GM12878 (cell line): ENCODE data around the gene TEF. TPM values are rescaled to one million over a fixed set of nuclear protein-coding genes. Genes with fewer than 3 reads are reported as not detected.

Source experiments
- ATAC-seq: fragments of 200-7000 bp; cut with Tn5 transposase; 3 replicates; pipeline ENCODE4 v1.9.1; 2020; ENCODE audit warnings: mild to moderate bottlenecking, moderate library complexity
- BruUV-seq: library from RNA; stranded (reverse); fragments of 400-500 nt; replicated peaks from 2 replicates; lab custom pipeline; 2021; lab: Mats Ljungman, UMichigan
- CTCF ChIA-PET: fragments of 300-600 bp; sonication (Branson Sonifier 250); formaldehyde crosslinking; extraction: SDS; loops from one replicate; lab custom pipeline; 2021; ENCODE audit warnings: inconsistent platforms; lab: Yijun Ruan, JAX
- POLR2A ChIA-PET: fragments of 350-600 bp; formaldehyde crosslinking; extraction: SDS; loops from one replicate; lab custom pipeline; 2021; ENCODE audit warnings: inconsistent platforms; lab: Charles Lee
- RAD21 ChIA-PET: fragments of 300-600 bp; sonication (Branson Sonifier 250); formaldehyde crosslinking; loops from one replicate; lab custom pipeline; 2023; ENCODE audit warnings: antibody characterized with exemption; ENCODE audit not compliant: unreplicated experiment; lab: Charles Lee
- SMC1A ChIA-PET: fragments of 300-600 bp; sonication (Branson Sonifier 250); formaldehyde crosslinking; loops from one replicate; lab custom pipeline; 2023; ENCODE audit not compliant: unreplicated experiment, uncharacterized antibody; lab: Charles Lee
- DNase-seq: peaks from one replicate; pipeline ENCODE4 v3.0.0-alpha.2; 2011; ENCODE audit warnings: low read depth, low spot score
- FAIRE-seq: peaks from 3 replicates; lab custom pipeline; 2011; peaks lifted over from hg19 to GRCh38; lab: Jason Lieb, UNC
- H2AFZ ChIP-seq: 2 replicates; pipeline ENCODE4 v1.6.0; 2011; ENCODE audit warnings: low read depth, low read length, control low read depth; ENCODE audit not compliant: control insufficient read depth
- H3K27ac ChIP-seq: 2 replicates; pipeline ENCODE4 v1.5.1; 2011; ENCODE audit warnings: control low read depth; ENCODE audit not compliant: control insufficient read depth, insufficient read depth
- H3K27me3 ChIP-seq, 2 experiments: replicated peaks in 1 of 2; 2 replicates each; pipeline versions ENCODE4 v1.6.0 to v1.6.1; 2011; ENCODE audit warnings: low read length in 1 of 2; ENCODE audit not compliant: control insufficient read depth in 2 of 2, insufficient read depth in 2 of 2
- H3K36me3 ChIP-seq, 2 experiments: 2 replicates each; pipeline ENCODE4 v1.5.1; 2011; ENCODE audit warnings: low read length in 1 of 2; ENCODE audit not compliant: control insufficient read depth in 2 of 2, insufficient read depth in 2 of 2
- H3K4me1 ChIP-seq: 2 replicates; pipeline ENCODE4 v1.6.1; 2011; ENCODE audit warnings: mild to moderate bottlenecking, low read length, moderate library complexity, mixed read lengths; ENCODE audit not compliant: control insufficient read depth, insufficient read depth
- H3K4me2 ChIP-seq: 2 replicates; pipeline ENCODE4 v1.6.0; 2011; ENCODE audit warnings: control low read depth; ENCODE audit not compliant: control insufficient read depth, insufficient read depth
- H3K4me3 ChIP-seq: fragments of 200-600 bp; sonication (generic); 2 replicates; pipeline ENCODE4 v1.5.1; 2016
- H3K79me2 ChIP-seq: 2 replicates; pipeline ENCODE4 v1.6.0; 2011; ENCODE audit warnings: low read length; ENCODE audit not compliant: control insufficient read depth, insufficient read depth
- H3K9ac ChIP-seq: 2 replicates; pipeline ENCODE4 v1.8.0; 2011; ENCODE audit warnings: low read length, control low read depth, mixed read lengths; ENCODE audit not compliant: control insufficient read depth, insufficient read depth
- H3K9me3 ChIP-seq: replicated peaks from 3 replicates; pipeline ENCODE4 v1.5.1; 2011; ENCODE audit warnings: mild to moderate bottlenecking, low read length; ENCODE audit not compliant: control insufficient read depth, insufficient read depth
- H4K20me1 ChIP-seq: 2 replicates; pipeline ENCODE4 v1.6.0; 2011; ENCODE audit not compliant: control insufficient read depth, insufficient read depth
- BMI1 ChIP-seq: fragments of 450-650 bp; IDR thresholded peaks from 2 replicates; pipeline ENCODE4 v1.6.1; 2016; ENCODE audit warnings: mild to moderate bottlenecking, moderate library complexity, borderline replicate concordance
- CUX1 ChIP-seq: IDR thresholded peaks from 2 replicates; pipeline ENCODE4 v1.6.1; 2012; ENCODE audit warnings: improper control_type of control experiment, low read depth, low read length; ENCODE audit not compliant: insufficient replicate concordance
- E2F8 ChIP-seq: fragments of 450-650 bp; IDR thresholded peaks from 2 replicates; pipeline ENCODE4 v1.6.1; 2018; ENCODE audit warnings: mild to moderate bottlenecking, low read depth, moderate library complexity; ENCODE audit not compliant: partially characterized antibody
- JUNB ChIP-seq: IDR thresholded peaks from 2 replicates; pipeline ENCODE4 v1.6.1; 2016; ENCODE audit warnings: antibody characterized with exemption, mild to moderate bottlenecking
- MEF2A ChIP-seq: IDR thresholded peaks from 2 replicates; pipeline ENCODE4 v1.6.1; 2011; ENCODE audit warnings: low read depth, mild to moderate bottlenecking, low read length, moderate library complexity; ENCODE audit not compliant: insufficient read depth
- MLLT1 ChIP-seq: fragments of 450-650 bp; IDR thresholded peaks from 2 replicates; pipeline ENCODE4 v1.6.1; 2016; ENCODE audit warnings: mild to moderate bottlenecking
- NBN ChIP-seq: fragments of 450-650 bp; IDR thresholded peaks from 2 replicates; pipeline ENCODE4 v1.6.1; 2016
- NFIC ChIP-seq: IDR thresholded peaks from 2 replicates; pipeline ENCODE4 v1.6.1; 2012; ENCODE audit warnings: low read depth, mild to moderate bottlenecking, inconsistent platforms, low read length, moderate library complexity
- RAD51 ChIP-seq: fragments of 450-650 bp; IDR thresholded peaks from 2 replicates; pipeline ENCODE4 v1.6.1; 2016; ENCODE audit warnings: moderate library complexity, mild to moderate bottlenecking, inconsistent platforms
- RUNX3 ChIP-seq: IDR thresholded peaks from 2 replicates; pipeline ENCODE4 v1.6.1; 2012; ENCODE audit warnings: low read length, inconsistent platforms
- SKIL ChIP-seq: fragments of 450-650 bp; IDR thresholded peaks from 2 replicates; pipeline ENCODE4 v1.6.1; 2017; ENCODE audit warnings: mild to moderate bottlenecking, low read depth, inconsistent platforms; ENCODE audit not compliant: poor library complexity, severe bottlenecking
- SMARCA5 ChIP-seq: fragments of 450-650 bp; IDR thresholded peaks from 2 replicates; pipeline ENCODE4 v1.6.1; 2017; ENCODE audit warnings: mild to moderate bottlenecking
- ZZZ3 ChIP-seq: IDR thresholded peaks from 2 replicates; pipeline ENCODE4 v1.6.1; 2011; ENCODE audit warnings: low read depth; ENCODE audit not compliant: control insufficient read depth, insufficient read length
- WGBS: methylation state at CpG from one replicate; pipeline ENCODE4 v1.1.6; 2016; ENCODE audit warnings: low lambda C conversion rate; ENCODE audit not compliant: insufficient replicate concordance, insufficient coverage; ENCODE audit errors: missing lambda C conversion rate; 5-methylcytosine and 5-hydroxymethylcytosine counted together
- in situ Hi-C: fragments of 300-500 bp; cut with MboI; formaldehyde crosslinking; loops from 9 replicates; pipeline ENCODE4 v1.14.3; 2018; ENCODE audit warnings: mixed read lengths
- intact Hi-C: fragments of 100-400 bp; cut with micrococcal nuclease; formaldehyde crosslinking; loops from one replicate; pipeline ENCODE4 v1.14.2; 2022; ENCODE audit not compliant: unreplicated experiment
- polyA plus RNA-seq, 11 experiments: library from polyadenylated mRNA; depleted of rRNA in 4 of 11; unstranded in 6 of 11; stranded (reverse) in 5 of 11; fragments of >200 nt; fragmentation: Nextera tagmentation in 4 of 11; fragmentation: Illumina TruSeq in 1 of 11; extraction: Ambion mirVana in 4 of 11; extraction: Trizol in 1 of 11; gene quantifications; 1 replicate in 1 of 11; 2 replicates in 10 of 11; pipeline versions ENCODE4 v1.2.1 to v1.2.3, GENCODE V29; 2011 to 2016; ENCODE audit warnings: inconsistent platforms in 2 of 11, missing spikeins in 2 of 11, low read depth in 1 of 11
- total RNA-seq, 4 experiments: library from RNA; depleted of rRNA in 3 of 4; stranded (reverse); fragments of >200 nt in 3 of 4; fragmentation: Illumina TruSeq in 1 of 4; extraction: Trizol in 1 of 4; gene quantifications; 2 replicates each; pipeline versions ENCODE4 v1.2.1 to v1.2.3, GENCODE V29; 2013 to 2021

TEF gene
- total and polyA plus RNA-seq, 10 of the 15 experiments (the other 5 are each of a cell fraction or from before 2014, with no cell fraction given) = 0.23 to 4.9 (median 3.2) TPM

- Histone ChIP-seq H3K4me1 (no peaks in the 10 kb centered on the region), H4K20me1 (no peaks in the 10 kb centered on the region), H3K9me3 (no peaks in the 10 kb centered on the region), H3K27ac (no peak overlapping the region), H3K4me3 (no peak overlapping the region), H3K9ac (no peak overlapping the region), H3K36me3 (peaks cover 25 to 33% of the 10 kb centered on the region in 2 experiments; a peak in 3 of 4 replicates), H3K4me2 (no peak overlapping the region), H3K79me2 (no peaks in the 10 kb centered on the region), H2AFZ (no peak overlapping the region), H3K27me3 (no peaks in the 10 kb centered on the region)
- ChIA-PET POLR2A (no interaction called here), RAD21 (no interaction called here), SMC1A (no interaction called here), CTCF (no interaction called here)
- no TSS peak for BruUV-seq
- no peak for DNase-seq
- WGBS = 98% methylated on average over 24 of the region's 24 CpGs
- in situ Hi-C loops = no loop called here
- FAIRE-seq = no peak
- ATAC-seq = no peak
- intact Hi-C loops = no loop called here
- TF ChIP-seq RUNX3 (no peak), BMI1 (no peak), JUNB (no peak), CUX1 (no peak), RAD51 (no peak), SMARCA5 (no peak), NBN (no peak), MLLT1 (no peak), MEF2A (no peak), E2F8 (no peak), SKIL (no peak), NFIC (no peak), ZZZ3 (no peak)
Measured at GRCh38 chr22:41345807-41346335, 35.9 kb upstream of the TEF start.
